DND-41 (cell line): ENCODE measurements around the gene SKIL.

Source experiments
- CTCF ChIP-seq: IDR thresholded peaks from 2 replicates; pipeline ENCODE4 v1.5.1; 2012; ENCODE audit warnings: borderline replicate concordance, low read length, moderate library complexity, mild to moderate bottlenecking; ENCODE audit not compliant: poor library complexity, severe bottlenecking; ENCODE audit errors: extremely low read depth
- EZH2 ChIP-seq: IDR thresholded peaks from 3 replicates; pipeline ENCODE4 v1.6.1; 2012; ENCODE audit warnings: borderline replicate concordance, low read depth, mild to moderate bottlenecking, moderate library complexity, low read length, inconsistent platforms; ENCODE audit not compliant: severe bottlenecking

DNA sequence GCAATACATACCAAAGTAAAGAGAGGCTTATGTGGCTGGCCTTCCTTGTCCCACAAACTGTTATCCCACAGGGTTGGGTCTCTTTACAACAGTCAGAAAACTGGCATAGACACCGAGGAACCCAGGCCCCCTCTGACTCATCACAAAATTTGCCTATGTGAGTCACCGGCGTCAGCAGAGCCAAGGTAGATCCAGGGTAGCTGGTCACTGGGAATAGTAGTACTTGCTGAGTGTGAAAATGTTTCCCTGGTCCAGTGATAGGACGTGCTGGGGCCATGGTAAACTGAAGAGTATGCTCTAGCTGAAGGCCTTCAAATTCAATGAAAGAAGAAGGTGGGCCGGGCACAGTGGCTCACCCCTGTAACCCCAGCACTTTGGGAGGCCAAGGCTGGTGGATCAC, 27.1 kb upstream of the SKIL start:
- TF ChIP-seq CTCF (no peak), EZH2 (no peak)
